ENCODE results near the gene RHBDL1.

RHBDL1 gene

GRCh38 chr16:674968-675883 lies at the start of gene RHBDL1:
Gene RHBDL1, plus strand, starts transcription at chr16:675671. Its CDS starts 120 bp downstream, at chr16:675791.
- DNase-seq = no peak

- DNase-seq = no peak
Observed at GRCh38 chr16:625977-626765, 49.3 kb upstream of the RHBDL1 start.

GRCh38 chr16:626787-627453 lies 48.6 kb upstream of the RHBDL1 start:
- no peak for DNase-seq

GRCh38 chr16:627454-628239 lies 47.8 kb upstream of the RHBDL1 start:
- DNase-seq = no peak

- DNase-seq = no peak
Observed at GRCh38 chr16:628321-629061, 47.0 kb upstream of the RHBDL1 start.

- DNase-seq = no peak
Observed at GRCh38 chr16:629185-629832, 46.2 kb upstream of the RHBDL1 start.

- no peak for DNase-seq
Observed at GRCh38 chr16:629833-630248, 45.6 kb upstream of the RHBDL1 start.

GRCh38 chr16:630249-630814 lies 45.1 kb upstream of the RHBDL1 start:
- DNase-seq = no peak

- no peak for DNase-seq
Observed at GRCh38 chr16:630815-631405, 44.6 kb upstream of the RHBDL1 start, which contains the start of gene WFIKKN1. Gene WFIKKN1, plus strand, starts transcription at chr16:630985. Its CDS starts 269 bp downstream, at chr16:631254.

GRCh38 chr16:631808-632358 lies 43.6 kb upstream of the RHBDL1 start:
- DNase-seq = no peak

- no peak for DNase-seq
Observed at GRCh38 chr16:632486-633335, 42.8 kb upstream of the RHBDL1 start.

GRCh38 chr16:633336-634050 lies 42.0 kb upstream of the RHBDL1 start:
- DNase-seq = no peak

GRCh38 chr16:634051-634670 lies 41.3 kb upstream of the RHBDL1 start:
- no peak for DNase-seq

GRCh38 chr16:634996-635395 lies 40.5 kb upstream of the RHBDL1 start:
- DNase-seq = no peak

GRCh38 chr16:635573-636205 lies 39.8 kb upstream of the RHBDL1 start:
- DNase-seq = peak; percentile 22

GRCh38 chr16:636206-637080 lies 39.0 kb upstream of the RHBDL1 start, which contains the start of gene METTL26:
Gene METTL26, minus strand, starts transcription at chr16:636305. Its CDS starts 15 bp downstream, at chr16:636290.
- DNase-seq = peak; percentile 96

Measured in activated CD4-positive, alpha-beta T cell treated with anti-CD3 and anti-CD28 coated beads, Interleukin-2, amount 50 U/mL, for 16 hours (primary cell).